ENCODE measurements around the gene KLK4. TPM values are rescaled to one million over a fixed set of nuclear protein-coding genes. Genes with fewer than 3 reads are reported as not detected.

The KLK4 gene
- total RNA-seq, 1 experiment from 2014 or later: 0.84 TPM

DNA sequence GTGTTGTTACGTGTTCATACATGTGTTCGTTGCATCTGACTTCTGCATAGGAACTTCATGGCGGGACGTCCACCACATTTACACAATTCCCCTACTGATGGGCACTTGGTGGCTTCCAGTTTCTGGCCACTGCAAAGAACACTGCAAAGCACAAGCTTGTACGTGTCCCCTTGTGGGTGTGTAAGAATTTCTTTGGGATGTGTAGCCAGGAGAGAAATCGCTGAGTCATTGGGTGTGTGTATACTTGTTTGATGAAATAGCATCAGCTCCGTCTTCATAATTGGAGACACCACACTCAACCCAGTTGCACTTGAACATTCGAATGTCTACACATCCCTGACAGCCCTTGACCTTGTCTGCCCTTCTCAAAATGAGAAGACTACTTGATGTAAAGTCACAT is 22.4 kb upstream of the KLK4 start:
- ChIA-PET POLR2A (interaction anchor here (0.6 to 2.1 kb wide), 7 partner anchors 12 to 1961 kb away, joined by 3 to 8 read pairs (median 4); partner anchors contain the start of genes KLK10, KLK6 and KLK8), CTCF (interaction anchor here (1.2 to 10.4 kb wide), 4 partner anchors 11 to 163 kb away, joined by 3 to 62 read pairs (median 9); no protein-coding TSS in a partner anchor), RAD21 (ENCODE audit: low non-redundant PET in 1 of 2, low total read pairs in 2 of 2, uncharacterized antibody in 2 of 2, unreplicated experiment in 2 of 2) (interaction anchor here (1.3 to 1.7 kb wide), 3 partner anchors 12 to 83 kb away, joined by 3 to 4 read pairs (median 4); no protein-coding TSS in a partner anchor)
- TF ChIP-seq CBX3 (IDR thresholded peaks at IDR 0.05; ENCODE audit: low read depth) (peak; percentile 34; the same call in 1 of the 2 replicates), FOSL1 (IDR thresholded peaks at IDR 0.05; ENCODE audit: low read depth) (peak; percentile 54), SP1 (IDR thresholded peaks at IDR 0.05; ENCODE audit: low read depth) (peak; percentile 49; the same call in 1 of the 2 replicates), JUND (IDR thresholded peaks at IDR 0.05) (peak; percentile 61), RAD21 (IDR thresholded peaks at IDR 0.05; ENCODE audit: low read depth) (0 out of 2 replicates have a peak, but pooled peaks have one; percentile 5)
- TF ChIP-seq, protein P1, sequence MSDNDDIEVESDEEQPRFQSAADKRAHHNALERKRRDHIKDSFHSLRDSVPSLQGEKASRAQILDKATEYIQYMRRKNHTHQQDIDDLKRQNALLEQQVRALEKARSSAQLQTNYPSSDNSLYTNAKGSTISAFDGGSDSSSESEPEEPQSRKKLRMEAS (IDR thresholded peaks at IDR 0.05): no peak
- Histone ChIP-seq H3K4me1 (ENCODE audit: control insufficient read depth in 1 of 2, insufficient read depth in 2 of 2, low read length in 2 of 2) (peaks cover 47 to 54% of the 10 kb centered on the region in 2 experiments), H3K27ac (ENCODE audit: low read depth, low read length) (peak overlapping the region; percentile 78), H3K79me2 (ENCODE audit: insufficient read depth, low read length) (no peaks in the 10 kb centered on the region), H2AFZ (ENCODE audit: low read depth, low read length, poor library complexity, severe bottlenecking) (peak overlapping the region; percentile 77), H3K27me3 (ENCODE audit: insufficient read depth, low read length) (no peaks in the 10 kb centered on the region), H4K20me1 (ENCODE audit: insufficient read depth) (no peaks in the 10 kb centered on the region), H3K9ac (ENCODE audit: low read length) (peak overlapping the region; percentile 40), H3K36me3 (ENCODE audit: control insufficient read depth in 1 of 2, insufficient read depth in 2 of 2, low read length in 2 of 2) (no peaks in the 10 kb centered on the region), H3K9me2 (ENCODE audit: insufficient read depth) (no peaks in the 10 kb centered on the region), H3K9me3 (ENCODE audit: control insufficient read depth in 1 of 2, insufficient read depth in 1 of 2, low read depth in 1 of 2, low read length in 2 of 2) (no peaks in the 10 kb centered on the region), H3K4me3 (replicated peaks in 1 of 2; ENCODE audit: low read depth in 1 of 2, low read length in 2 of 2) (peak overlapping the region in 1 of 2 experiments; percentile 1; a peak in 1 of 4 replicates), H3K4me2 (ENCODE audit: low read length) (peak overlapping the region; percentile 82)
- intact Hi-C loops (cut with micrococcal nuclease): loop anchor here (2.0 kb wide), 2 partner anchors 35 to 67 kb away; partner anchors contain the start of genes KLK6 and KLK8
- no peak for ATAC-seq
- BruUV-seq (replicated peaks): no TSS peak
- no peak for DNase-seq (ENCODE audit: low read depth, low spot score)

GRCh38 chr19:50932690-50933083 is 21.5 kb upstream of the KLK4 start:
- peak overlapping the region in 1 of 2 experiments; percentile 43; a peak in 1 of 4 replicates for H3K4me3 ChIP-seq (replicated peaks in 1 of 2; ENCODE audit: low read depth in 1 of 2, low read length in 2 of 2)
- ATAC-seq: peak; percentile 9; the same call in 1 of the 2 replicates

More at GRCh38 chr19:50932690-50933083, 21.5 kb upstream of the KLK4 start:
- Histone ChIP-seq H3K4me2 (ENCODE audit: low read length) (peak overlapping the region; percentile 82), H3K4me1 (ENCODE audit: control insufficient read depth in 1 of 2, insufficient read depth in 2 of 2, low read length in 2 of 2) (peaks cover 47 to 54% of the 10 kb centered on the region in 2 experiments), H3K9me2 (ENCODE audit: insufficient read depth) (no peaks in the 10 kb centered on the region), H3K79me2 (ENCODE audit: insufficient read depth, low read length) (no peaks in the 10 kb centered on the region), H4K20me1 (ENCODE audit: insufficient read depth) (no peaks in the 10 kb centered on the region), H3K36me3 (ENCODE audit: control insufficient read depth in 1 of 2, insufficient read depth in 2 of 2, low read length in 2 of 2) (no peaks in the 10 kb centered on the region), H3K9ac (ENCODE audit: low read length) (peak overlapping the region; percentile 34), H3K9me3 (ENCODE audit: control insufficient read depth in 1 of 2, insufficient read depth in 1 of 2, low read depth in 1 of 2, low read length in 2 of 2) (no peaks in the 10 kb centered on the region), H3K27ac (ENCODE audit: low read depth, low read length) (peak overlapping the region; percentile 78), H3K27me3 (ENCODE audit: insufficient read depth, low read length) (no peaks in the 10 kb centered on the region), H2AFZ (ENCODE audit: low read depth, low read length, poor library complexity, severe bottlenecking) (peak overlapping the region; percentile 63)
- BruUV-seq (replicated peaks): no TSS peak
- no peak; a peak in 1 of 6 replicates for TF ChIP-seq CTCF (IDR thresholded peaks at IDR 0.05 in 2 of 3, conservative IDR thresholded peaks at IDR 0.05 in 1 of 3; ENCODE audit: borderline replicate concordance in 1 of 3, insufficient read depth in 1 of 3, low read depth in 2 of 3, low read length in 2 of 3)
- TF ChIP-seq POLR2AphosphoS5 (IDR thresholded peaks at IDR 0.05; ENCODE audit: low read depth, low read length): no peak
- no peak for TF ChIP-seq SRF (IDR thresholded peaks at IDR 0.05; ENCODE audit: low read depth)
- no peak for TF ChIP-seq ZNF274 (IDR thresholded peaks at IDR 0.05; ENCODE audit: low read depth, low read length)
- TF ChIP-seq ZBTB33 (IDR thresholded peaks at IDR 0.05; ENCODE audit: extremely low read depth, insufficient replicate concordance, low read length): no peak
- TF ChIP-seq SP1 (IDR thresholded peaks at IDR 0.05; ENCODE audit: low read depth): no peak
- ChIA-PET POLR2A (interaction anchor here (0.7 to 2.1 kb wide), 4 partner anchors 37 to 86 kb away, joined by 3 to 8 read pairs (median 5); partner anchors contain the start of genes KLK10, KLK6 and KLK7), CTCF (interaction anchor here (1.2 to 10.4 kb wide), 3 partner anchors 10 to 164 kb away, joined by 3 to 62 read pairs (median 15); no protein-coding TSS in a partner anchor), RAD21 (ENCODE audit: low non-redundant PET in 1 of 2, low total read pairs in 2 of 2, uncharacterized antibody in 2 of 2, unreplicated experiment in 2 of 2) (interaction anchor here (1.3 to 1.4 kb wide), 2 partner anchors 84 kb away, joined by 4 read pairs; no protein-coding TSS in a partner anchor)
- intact Hi-C loops (cut with micrococcal nuclease): loop anchor here (1.0 to 2.0 kb wide), 3 partner anchors 36 to 84 kb away; partner anchors contain the start of genes KLK6 and KLK8
- no peak for DNase-seq (ENCODE audit: low read depth, low spot score)
